Endothelial cell of umbilical vein (primary cell): Measurements from ENCODE around the gene IFNG-AS1. TPM values are rescaled to one million over a fixed set of nuclear protein-coding genes. Genes with fewer than 3 reads are reported as not detected.

ENCODE experiments used
- BruUV-seq: library from RNA; stranded (reverse); fragments of 400-500 nt; replicated peaks from 2 replicates; lab custom pipeline; 2021; lab: Mats Ljungman, UMichigan
- CTCF ChIA-PET: fragments of 300-600, 350-600 bp; sonication (Branson Sonifier 250); formaldehyde crosslinking; loops from one replicate; lab custom pipeline; 2021; ENCODE audit warnings: antibody characterized with exemption, inconsistent platforms; lab: Charles Lee
- POLR2A ChIA-PET: fragments of 300-600, 350-600 bp; sonication (Branson Sonifier 250); formaldehyde crosslinking; loops from one replicate; lab custom pipeline; 2021; ENCODE audit warnings: antibody characterized with exemption, inconsistent platforms; lab: Charles Lee
- DNase-seq: peaks from one replicate; pipeline ENCODE4 v3.0.0-alpha.2; 2011; ENCODE audit warnings: low read depth, low spot score
- FAIRE-seq: peaks from 2 replicates; lab custom pipeline; 2011; peaks lifted over from hg19 to GRCh38; lab: Jason Lieb, UNC
- H2AFZ ChIP-seq: 2 replicates; pipeline ENCODE4 v1.6.0; 2012; ENCODE audit warnings: low read depth, low read length, control low read depth, inconsistent platforms
- H3K27ac ChIP-seq: 2 replicates; pipeline ENCODE4 v1.5.1; 2011; ENCODE audit warnings: low read depth, mild to moderate bottlenecking, control low read depth, low read length, moderate library complexity; ENCODE audit not compliant: insufficient read depth
- H3K27me3 ChIP-seq, 2 experiments: 2 replicates each; pipeline versions ENCODE4 v1.6.0 to v1.6.1; 2011; ENCODE audit warnings: low read length in 2 of 2, mixed read lengths in 1 of 2; ENCODE audit not compliant: control insufficient read depth in 2 of 2, insufficient read depth in 2 of 2
- H3K36me3 ChIP-seq, 2 experiments: 2 replicates in 1 of 2; 3 replicates in 1 of 2; pipeline ENCODE4 v1.5.1; 2011; ENCODE audit warnings: low read length in 2 of 2, mild to moderate bottlenecking in 1 of 2, moderate library complexity in 1 of 2; ENCODE audit not compliant: control insufficient read depth in 2 of 2, insufficient read depth in 2 of 2; ENCODE audit errors: extremely low read depth in 1 of 2
- H3K4me1 ChIP-seq: 3 replicates; pipeline ENCODE4 v1.5.1; 2011; ENCODE audit warnings: mild to moderate bottlenecking, low read length; ENCODE audit not compliant: control insufficient read depth, insufficient read depth; ENCODE audit errors: extremely low read depth
- H3K4me2 ChIP-seq: 2 replicates; pipeline ENCODE4 v1.6.1; 2011; ENCODE audit warnings: low read length, control low read depth, mixed read lengths; ENCODE audit not compliant: insufficient read depth
- H3K4me3 ChIP-seq, 3 experiments: fragments of 200-600 bp in 1 of 3; sonication (generic), shearing (Covaris generic) in 1 of 3; replicated peaks in 1 of 3; 2 replicates each; pipeline ENCODE4 v1.5.1; 2011 to 2016; ENCODE audit warnings: control low read depth in 3 of 3, low read length in 3 of 3, mild to moderate bottlenecking in 2 of 3, inconsistent platforms in 1 of 3, low read depth in 1 of 3, moderate library complexity in 1 of 3; ENCODE audit not compliant: insufficient read depth in 1 of 3
- H3K79me2 ChIP-seq: 2 replicates; pipeline ENCODE4 v1.6.0; 2012; ENCODE audit warnings: low read length, inconsistent platforms; ENCODE audit not compliant: control insufficient read depth, insufficient read depth
- H3K9ac ChIP-seq: replicated peaks from 2 replicates; pipeline ENCODE3; 2011; ENCODE audit warnings: low read length, control low read depth; ENCODE audit not compliant: insufficient read depth; ENCODE audit errors: extremely low read depth
- H3K9me1 ChIP-seq: replicated peaks from 3 replicates; pipeline ENCODE4 v1.6.0; 2011; ENCODE audit warnings: mild to moderate bottlenecking, low read length; ENCODE audit not compliant: control insufficient read depth, insufficient read depth; ENCODE audit errors: extremely low read depth
- H3K9me3 ChIP-seq: replicated peaks from 2 replicates; pipeline ENCODE4 v1.5.1; 2012; ENCODE audit warnings: low read length, inconsistent platforms; ENCODE audit not compliant: control insufficient read depth, insufficient read depth
- H4K20me1 ChIP-seq: replicated peaks from 2 replicates; pipeline ENCODE3; 2011; ENCODE audit warnings: mild to moderate bottlenecking, low read length; ENCODE audit not compliant: control insufficient read depth, insufficient read depth; ENCODE audit errors: extremely low read depth
- EZH2 ChIP-seq: IDR thresholded peaks from 2 replicates; pipeline ENCODE4 v1.6.1; 2012; ENCODE audit warnings: borderline replicate concordance, low read depth, mild to moderate bottlenecking, moderate library complexity, low read length, inconsistent platforms; ENCODE audit not compliant: severe bottlenecking
- FOS ChIP-seq: IDR thresholded peaks from 2 replicates; pipeline ENCODE4 v1.6.1; 2011; ENCODE audit warnings: mild to moderate bottlenecking, low read length, moderate library complexity, borderline replicate concordance; ENCODE audit not compliant: insufficient read depth
- GATA2 ChIP-seq: IDR thresholded peaks from 2 replicates; pipeline ENCODE4 v1.7.0; 2011; ENCODE audit warnings: low read depth, mild to moderate bottlenecking, moderate library complexity, mixed read lengths, low read length; ENCODE audit not compliant: insufficient read length, insufficient read depth
- JUN ChIP-seq: IDR thresholded peaks from 2 replicates; pipeline ENCODE4 v1.6.1; 2011; ENCODE audit warnings: borderline replicate concordance, low read depth; ENCODE audit not compliant: insufficient read length, insufficient read depth
- MYC ChIP-seq: IDR thresholded peaks from one replicate; pipeline ENCODE4 v1.6.1; 2011; ENCODE audit warnings: mild to moderate bottlenecking, low read depth, low read length
- POLR2A ChIP-seq: IDR thresholded peaks from 2 replicates; pipeline ENCODE4 v1.6.1; 2012; ENCODE audit warnings: low read depth, mild to moderate bottlenecking, control low read depth, low read length
- POLR2AphosphoS5 ChIP-seq: IDR thresholded peaks from 2 replicates; pipeline ENCODE4 v1.6.1; 2012; ENCODE audit warnings: low read depth, mild to moderate bottlenecking, control low read depth, low read length, moderate library complexity; ENCODE audit not compliant: insufficient read depth
- dilution Hi-C: fragments of 300-500 bp; cut with MboI; formaldehyde crosslinking; loops from one replicate; pipeline ENCODE4 v1.15.0; 2019; ENCODE audit warnings: low sequenced_read_pairs; ENCODE audit not compliant: extremely low pct_ligation_motif_present
- intact Hi-C: fragments of 100-400 bp; cut with micrococcal nuclease; formaldehyde crosslinking; loops from one replicate; pipeline ENCODE4 v1.10.0; 2022
- polyA plus RNA-seq, 4 experiments: library from polyadenylated mRNA; depleted of rRNA in 3 of 4; stranded (reverse) in 3 of 4; unstranded in 1 of 4; fragments of >200 nt; gene quantifications; 2 replicates each; pipeline versions ENCODE4 v1.2.1 to v1.2.3, GENCODE V29; 2011 to 2012; ENCODE audit warnings: missing spikeins in 1 of 4
- total RNA-seq: library from RNA; stranded (reverse); gene quantifications from 2 replicates; pipeline ENCODE4 v1.2.3, GENCODE V29; 2021
- TF ChIP-seq, protein P1 (sequence below), 2 donors: IDR thresholded peaks; 1 replicate in 1 of 2; 2 replicates in 1 of 2; pipeline ENCODE4 v1.5.1; 2011; ENCODE audit warnings: low read length in 2 of 2, mild to moderate bottlenecking in 2 of 2, moderate library complexity in 2 of 2, control low read depth in 1 of 2, inconsistent platforms in 1 of 2, low read depth in 1 of 2; ENCODE audit not compliant: insufficient read depth in 1 of 2; ENCODE audit errors: extremely low read depth in 1 of 2
- TF ChIP-seq, protein P2 (sequence below): IDR thresholded peaks from 2 replicates; pipeline ENCODE4 v1.6.1; 2011; ENCODE audit not compliant: insufficient read depth, insufficient read length

IFNG-AS1 gene
- total and polyA plus RNA-seq, 2 donors (not counting 3 experiments of a cell fraction or from before 2014, with no cell fraction given): not detected

DNA sequence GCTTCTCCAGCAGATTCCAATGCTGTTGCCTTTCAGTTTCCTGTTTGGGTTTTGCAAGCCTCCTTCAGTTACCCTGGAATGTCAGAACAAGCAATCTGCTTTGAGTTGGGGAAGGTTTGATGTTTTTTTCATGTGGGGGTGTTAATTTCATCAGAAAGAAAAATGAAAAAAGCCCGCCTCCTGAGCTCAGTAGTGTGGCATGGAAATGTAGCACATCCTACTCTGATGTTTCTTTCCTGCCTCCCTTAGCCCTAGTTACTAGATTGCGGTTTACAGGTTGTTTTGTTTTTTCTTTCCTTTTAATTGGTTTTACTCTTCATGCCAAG, 22.6 kb downstream of the IFNG-AS1 start:
- no peak overlapping the region for H3K4me3 ChIP-seq
- TF ChIP-seq JUN: no peak
- H3K4me2 ChIP-seq: no peak overlapping the region
- H3K4me1 ChIP-seq: no peaks in the 10 kb centered on the region
- intact Hi-C loops: no loop called here
- FAIRE-seq (no peak), DNase-seq (no peak)
- no TSS peak for BruUV-seq
- no peaks in the 10 kb centered on the region for H3K27me3 ChIP-seq
- no peaks in the 10 kb centered on the region for H4K20me1 ChIP-seq
- H2AFZ ChIP-seq: no peak overlapping the region
- CTCF ChIA-PET: no interaction called here
- no peaks in the 10 kb centered on the region for H3K9me3 ChIP-seq
- dilution Hi-C loops: no loop called here
- POLR2A ChIA-PET: no interaction called here
- H3K36me3 ChIP-seq: no peaks in the 10 kb centered on the region
- H3K9ac ChIP-seq: no peak overlapping the region
- no peak overlapping the region for H3K27ac ChIP-seq
- no peaks in the 10 kb centered on the region for H3K9me1 ChIP-seq
- no peaks in the 10 kb centered on the region for H3K79me2 ChIP-seq

DNA sequence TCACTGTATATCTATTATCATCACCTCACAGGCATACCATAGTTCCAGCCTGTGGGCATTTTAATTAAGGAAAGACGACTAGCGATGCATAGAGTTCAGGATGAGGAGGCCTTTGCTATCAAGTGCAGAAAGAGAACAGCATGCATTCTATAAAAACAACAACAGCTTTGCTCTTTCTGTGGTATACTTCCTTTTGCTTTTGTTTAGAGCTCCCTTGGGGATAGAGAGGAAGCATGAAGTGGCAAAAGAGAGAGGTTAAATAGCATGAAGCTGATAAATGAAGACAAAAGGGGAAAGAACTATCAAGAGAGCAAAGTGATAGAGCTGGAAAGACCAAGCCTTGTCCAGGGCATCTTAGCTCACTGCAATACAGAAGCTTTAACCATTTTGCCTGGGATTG, 23.5 kb downstream of the IFNG-AS1 start:
- H3K4me2 ChIP-seq: no peak overlapping the region

More for the DNA sequence above, 23.5 kb downstream of the IFNG-AS1 start:
- BruUV-seq: no TSS peak
- ChIA-PET CTCF (no interaction called here), POLR2A (no interaction called here)
- Histone ChIP-seq H2AFZ (no peak overlapping the region), H3K79me2 (no peaks in the 10 kb centered on the region), H3K27me3 (no peaks in the 10 kb centered on the region), H3K9me1 (no peaks in the 10 kb centered on the region), H3K4me3 (no peak overlapping the region), H3K36me3 (no peaks in the 10 kb centered on the region), H3K4me1 (no peaks in the 10 kb centered on the region), H3K9me3 (no peaks in the 10 kb centered on the region), H3K27ac (no peak overlapping the region), H4K20me1 (no peaks in the 10 kb centered on the region), H3K9ac (no peak overlapping the region)
- TF ChIP-seq FOS (no peak), JUN (no peak), POLR2A (no peak), EZH2 (no peak), GATA2 (no peak), MYC (no peak), POLR2AphosphoS5 (no peak)
- TF ChIP-seq, protein P1, sequence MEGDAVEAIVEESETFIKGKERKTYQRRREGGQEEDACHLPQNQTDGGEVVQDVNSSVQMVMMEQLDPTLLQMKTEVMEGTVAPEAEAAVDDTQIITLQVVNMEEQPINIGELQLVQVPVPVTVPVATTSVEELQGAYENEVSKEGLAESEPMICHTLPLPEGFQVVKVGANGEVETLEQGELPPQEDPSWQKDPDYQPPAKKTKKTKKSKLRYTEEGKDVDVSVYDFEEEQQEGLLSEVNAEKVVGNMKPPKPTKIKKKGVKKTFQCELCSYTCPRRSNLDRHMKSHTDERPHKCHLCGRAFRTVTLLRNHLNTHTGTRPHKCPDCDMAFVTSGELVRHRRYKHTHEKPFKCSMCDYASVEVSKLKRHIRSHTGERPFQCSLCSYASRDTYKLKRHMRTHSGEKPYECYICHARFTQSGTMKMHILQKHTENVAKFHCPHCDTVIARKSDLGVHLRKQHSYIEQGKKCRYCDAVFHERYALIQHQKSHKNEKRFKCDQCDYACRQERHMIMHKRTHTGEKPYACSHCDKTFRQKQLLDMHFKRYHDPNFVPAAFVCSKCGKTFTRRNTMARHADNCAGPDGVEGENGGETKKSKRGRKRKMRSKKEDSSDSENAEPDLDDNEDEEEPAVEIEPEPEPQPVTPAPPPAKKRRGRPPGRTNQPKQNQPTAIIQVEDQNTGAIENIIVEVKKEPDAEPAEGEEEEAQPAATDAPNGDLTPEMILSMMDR (IDR thresholded peaks at IDR 0.05; ENCODE audit: extremely low read depth in 1 of 2, insufficient read depth in 1 of 2, low read depth in 1 of 2, low read length in 2 of 2): no peak
- TF ChIP-seq, protein P2, sequence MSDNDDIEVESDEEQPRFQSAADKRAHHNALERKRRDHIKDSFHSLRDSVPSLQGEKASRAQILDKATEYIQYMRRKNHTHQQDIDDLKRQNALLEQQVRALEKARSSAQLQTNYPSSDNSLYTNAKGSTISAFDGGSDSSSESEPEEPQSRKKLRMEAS: no peak
- DNase-seq (no peak), FAIRE-seq (no peak)
- dilution Hi-C loops (no loop called here), intact Hi-C loops (no loop called here)
